ENCODE data around the gene ABTB1.
"Not testable (repeated sequence)": the region's sequence is repeated elsewhere in the genome, so short reads cannot be mapped to it uniquely, and the experiment has no call there.

Gene ABTB1

DNA sequence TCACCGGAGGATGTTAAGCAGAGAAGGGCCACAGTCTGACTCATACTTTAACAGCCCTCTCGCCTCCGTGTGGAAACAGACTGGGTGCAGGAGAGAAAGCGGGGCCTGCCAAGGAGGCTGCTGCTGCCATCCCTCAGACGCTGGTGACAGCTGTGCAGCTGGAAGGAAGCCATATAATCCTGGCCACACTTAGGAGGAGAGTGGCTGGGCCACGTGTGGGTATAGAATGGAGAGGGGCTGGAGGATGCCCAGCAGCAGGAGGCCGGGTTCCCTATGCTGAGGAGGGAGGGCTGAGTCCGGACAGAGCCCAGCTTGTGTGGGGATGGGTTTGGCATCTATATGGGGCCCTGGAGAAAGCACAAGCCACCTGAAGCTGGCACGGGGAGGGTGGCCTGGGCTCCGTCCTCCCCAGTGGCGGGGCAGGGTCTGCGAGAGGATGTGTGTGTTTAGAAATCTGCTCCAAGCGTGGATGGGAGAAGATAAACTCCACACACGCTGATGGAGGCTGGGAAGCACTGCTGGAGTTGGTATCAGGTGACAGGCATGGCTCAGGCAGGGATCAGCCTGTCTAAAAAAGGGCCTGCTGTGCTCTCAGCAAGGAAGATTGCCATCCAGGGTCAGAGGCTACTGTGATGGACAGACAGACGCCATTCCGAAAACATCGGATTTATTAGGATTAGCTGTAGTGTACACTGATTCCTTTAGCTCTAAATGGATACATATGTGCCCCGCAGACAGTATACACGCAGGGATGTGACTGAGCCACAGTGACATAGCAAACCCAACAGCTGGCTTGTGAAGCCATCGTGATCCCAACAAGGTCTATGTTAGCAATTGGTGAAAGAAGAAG lies 15.9 kb downstream of the ABTB1 start:
- DNase-seq (ENCODE audit: low read depth) = no peak

DNA sequence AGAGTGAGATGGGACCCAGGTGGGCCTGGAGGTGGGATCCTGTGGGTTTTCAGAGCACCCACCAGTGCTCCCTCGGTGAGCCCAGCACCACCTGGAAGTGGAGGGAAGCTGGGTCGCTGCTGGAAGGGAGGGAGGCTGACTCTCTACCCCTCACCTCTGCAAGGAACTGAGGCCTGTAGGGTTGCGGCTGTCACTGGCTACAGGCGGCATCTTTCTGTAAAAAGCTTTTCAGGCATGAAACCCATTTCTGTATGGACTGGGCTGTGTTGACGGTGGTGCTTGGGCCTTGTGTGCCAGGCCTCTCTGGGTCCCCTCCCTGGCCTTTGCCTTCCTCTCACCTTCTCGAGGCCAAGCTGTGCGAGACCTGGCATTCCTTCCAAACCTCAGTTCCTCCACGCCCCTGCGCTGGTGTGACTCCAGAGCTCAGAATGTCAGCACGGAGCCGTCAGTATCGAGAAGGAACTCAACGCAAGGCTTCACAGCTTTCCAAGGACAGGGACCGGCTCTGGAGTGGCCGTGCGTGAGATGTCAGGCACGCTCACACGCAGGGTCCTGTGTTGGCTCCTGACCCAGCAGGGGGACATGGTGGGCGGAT lies 16.6 kb downstream of the ABTB1 start:
- no peak for DNase-seq (ENCODE audit: low read depth)

DNA sequence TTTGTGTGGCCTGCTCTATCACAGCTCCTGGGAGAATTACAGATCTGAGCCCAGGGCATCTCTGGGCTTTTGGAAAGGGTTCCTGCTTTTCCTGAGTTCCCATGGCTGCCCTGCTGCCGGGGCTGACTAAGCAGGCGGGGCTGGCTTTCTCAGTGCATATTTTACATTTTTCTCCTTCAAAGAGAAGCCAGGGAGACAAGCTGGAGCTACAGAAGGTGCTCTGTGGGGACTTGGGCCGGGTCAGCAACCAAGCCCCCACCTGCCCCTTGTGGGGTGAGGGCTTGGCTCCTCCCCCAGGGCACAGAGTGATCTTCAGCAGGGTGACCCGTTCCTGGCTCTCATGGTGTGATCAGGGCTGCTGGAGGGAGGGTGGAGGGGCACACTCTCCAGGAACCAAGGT lies 17.4 kb downstream of the ABTB1 start:
- no peak for DNase-seq (ENCODE audit: low read depth)

DNA sequence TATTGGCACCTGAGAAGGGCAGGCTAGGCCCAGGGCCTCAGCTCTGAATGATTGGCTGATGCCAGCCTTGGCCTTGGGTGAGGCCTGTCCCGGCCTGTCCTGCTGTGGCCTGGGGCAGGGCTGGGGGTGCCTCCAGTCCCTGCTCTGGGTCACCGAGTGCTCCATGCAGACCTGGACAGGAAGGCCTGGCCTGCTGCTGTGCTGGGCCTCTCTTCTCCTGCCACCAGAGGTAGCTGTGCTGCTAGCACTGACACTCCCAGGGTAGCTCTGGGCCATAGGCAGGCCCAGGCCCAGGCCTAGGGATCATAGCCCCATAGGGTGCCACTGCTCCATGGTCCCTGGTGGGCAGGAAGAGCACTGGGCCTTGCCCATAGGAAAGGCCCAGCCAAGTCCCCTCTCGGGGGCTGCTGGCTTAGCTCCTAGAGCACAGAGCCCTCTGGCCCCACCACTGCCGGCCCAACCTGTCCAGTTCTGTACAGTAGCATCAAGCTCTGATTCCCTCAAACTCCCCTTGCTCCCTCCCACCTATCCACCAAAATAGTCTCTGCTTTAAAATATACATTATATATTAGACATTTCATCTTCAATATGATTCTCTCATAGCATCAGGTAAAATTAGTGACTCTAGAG lies 18.2 kb downstream of the ABTB1 start:
- DNase-seq (ENCODE audit: low read depth) = no peak

DNA sequence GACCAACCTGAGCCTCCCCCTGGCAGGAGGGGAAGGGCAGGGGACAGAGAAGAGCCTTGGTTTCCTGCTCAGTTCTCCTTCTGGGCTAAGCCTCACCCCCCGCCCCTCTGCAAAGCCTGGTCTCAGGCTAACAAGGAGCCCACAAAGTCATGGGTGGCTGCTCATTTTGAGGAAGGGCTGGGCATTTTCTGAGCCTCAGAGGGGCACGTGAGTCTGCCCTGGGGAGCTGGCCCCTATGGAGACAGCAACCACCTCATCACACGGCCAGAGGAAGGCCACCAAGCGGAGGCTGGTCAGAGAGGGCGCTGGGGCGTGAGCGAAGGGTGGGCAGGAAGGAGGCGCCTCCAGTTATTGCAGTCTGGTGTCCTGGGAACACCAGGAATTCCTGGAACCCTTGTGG lies 18.7 kb downstream of the ABTB1 start:
- no peak for DNase-seq (ENCODE audit: low read depth)

DNA sequence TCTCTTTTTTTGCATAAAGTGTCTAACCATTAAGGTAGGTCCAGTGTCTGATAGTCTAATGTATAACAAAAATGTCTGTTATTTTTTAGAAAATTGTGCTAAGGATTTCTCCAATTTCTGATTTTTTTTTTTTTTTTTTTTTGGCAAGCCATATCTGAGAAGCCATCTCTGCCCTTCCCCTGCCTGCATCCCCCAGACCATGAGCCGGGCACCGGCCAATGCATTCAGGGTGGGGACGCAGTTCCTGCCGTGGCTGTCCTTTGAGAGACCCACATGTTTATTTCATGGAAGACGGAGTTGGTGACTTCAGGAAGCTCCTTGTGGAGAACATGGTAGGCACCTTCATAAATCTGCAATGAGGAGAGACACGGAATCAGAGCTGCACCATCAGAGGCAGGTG lies 19.2 kb downstream of the ABTB1 start:
- DNase-seq (ENCODE audit: low read depth) = no peak

DNA sequence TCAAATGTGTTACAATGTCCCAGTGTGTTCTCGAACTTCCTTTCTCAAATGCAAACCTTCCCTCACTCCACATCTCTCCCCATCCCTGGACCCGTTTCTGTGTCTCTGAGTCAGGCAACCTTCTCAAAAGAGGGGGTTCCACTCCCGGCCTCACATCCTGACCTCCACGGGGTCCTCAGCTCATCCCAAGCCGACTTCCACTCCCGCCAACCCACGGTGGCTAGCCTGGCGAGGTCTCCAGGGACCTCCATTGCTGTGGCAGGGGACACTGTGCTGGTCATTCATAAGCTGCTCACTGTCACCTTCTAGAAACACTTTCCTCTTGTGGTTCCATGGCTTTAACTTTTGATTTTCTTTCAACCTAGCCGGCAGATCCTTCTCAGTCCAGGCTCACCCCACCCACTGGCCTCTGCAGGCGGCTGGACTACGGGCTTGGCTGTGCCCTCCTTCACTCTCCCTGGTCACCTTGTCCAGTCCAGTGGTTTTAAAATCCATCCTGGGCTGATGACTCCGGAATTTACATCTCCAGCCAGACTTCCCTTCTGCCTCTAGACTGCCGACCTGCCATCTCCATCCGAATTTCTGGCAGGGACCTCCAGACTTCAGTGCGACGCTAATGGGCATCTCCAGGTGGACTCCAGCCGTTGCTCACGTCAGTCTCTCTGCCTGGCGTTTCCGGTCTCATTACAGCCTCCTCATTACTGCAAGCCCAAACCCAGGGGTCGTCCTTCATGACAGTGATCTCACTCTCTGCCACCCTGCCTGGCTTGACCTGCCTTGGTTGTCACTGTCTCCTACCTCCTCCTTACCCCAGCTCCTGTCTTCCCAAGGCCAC lies 20.0 kb downstream of the ABTB1 start:
- no peak for DNase-seq (ENCODE audit: low read depth)

DNA sequence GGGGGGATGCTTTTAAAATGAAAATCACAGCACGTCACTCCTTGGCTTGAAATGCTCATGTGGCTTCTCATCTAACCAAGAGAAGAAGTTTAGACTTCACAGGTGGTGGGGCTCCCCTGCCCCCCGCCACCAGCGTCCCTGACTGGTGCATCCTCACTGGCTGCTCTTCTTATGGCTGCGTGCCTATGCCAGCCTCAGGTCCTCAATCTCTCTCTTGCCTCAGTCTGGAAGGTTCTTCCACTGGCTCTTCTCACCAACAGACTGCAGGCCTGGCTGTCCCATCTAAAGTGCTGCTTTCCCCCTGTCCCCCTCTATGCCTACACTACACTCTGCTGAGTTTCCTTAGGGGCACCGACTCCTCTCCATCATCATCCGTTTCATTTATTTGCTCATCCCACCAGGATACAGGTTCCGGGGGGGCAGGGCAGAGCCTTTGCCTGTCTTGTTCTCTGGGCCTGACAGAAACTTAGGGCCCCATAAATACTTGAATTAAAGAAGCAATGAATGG lies 20.6 kb downstream of the ABTB1 start:
- DNase-seq (ENCODE audit: low read depth) = no peak

DNA sequence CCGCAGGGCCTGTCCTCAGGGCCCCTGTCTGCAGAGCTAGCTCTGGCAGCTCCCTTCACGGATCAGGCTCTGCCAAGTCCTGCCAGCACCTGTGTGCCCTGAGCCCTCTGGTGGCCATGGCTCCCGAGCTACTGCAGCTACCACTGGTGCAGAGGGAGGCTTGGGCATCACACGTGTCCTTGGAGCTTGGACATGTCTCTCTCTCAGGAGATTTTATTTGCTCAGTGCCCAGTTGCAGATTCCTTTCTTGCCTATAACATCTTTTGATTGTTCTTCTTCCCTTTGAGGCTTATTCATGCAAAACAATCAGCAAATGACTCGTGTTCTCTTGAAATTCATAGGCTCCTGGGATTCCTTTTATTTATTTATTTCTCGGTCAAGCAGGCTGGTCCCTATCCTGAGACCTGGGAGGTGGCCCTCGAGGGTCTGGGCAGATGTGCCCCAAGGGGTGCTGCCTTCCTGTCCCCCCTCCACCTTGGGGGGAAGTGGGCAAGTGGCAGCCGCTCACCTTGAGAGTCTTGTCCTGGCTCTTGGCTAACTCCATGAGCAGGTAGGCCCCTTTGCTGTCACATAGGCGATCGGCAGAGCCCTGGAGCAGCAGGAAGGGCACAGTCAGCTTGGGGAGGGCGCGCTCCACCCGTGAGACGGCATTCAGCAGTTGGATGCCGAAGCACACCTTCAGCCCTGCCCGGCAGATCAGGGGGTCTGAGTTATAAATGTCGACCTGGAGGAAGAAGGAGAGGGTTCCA lies 21.9 kb downstream of the ABTB1 start:
- DNase-seq (ENCODE audit: low read depth) = no peak

DNA sequence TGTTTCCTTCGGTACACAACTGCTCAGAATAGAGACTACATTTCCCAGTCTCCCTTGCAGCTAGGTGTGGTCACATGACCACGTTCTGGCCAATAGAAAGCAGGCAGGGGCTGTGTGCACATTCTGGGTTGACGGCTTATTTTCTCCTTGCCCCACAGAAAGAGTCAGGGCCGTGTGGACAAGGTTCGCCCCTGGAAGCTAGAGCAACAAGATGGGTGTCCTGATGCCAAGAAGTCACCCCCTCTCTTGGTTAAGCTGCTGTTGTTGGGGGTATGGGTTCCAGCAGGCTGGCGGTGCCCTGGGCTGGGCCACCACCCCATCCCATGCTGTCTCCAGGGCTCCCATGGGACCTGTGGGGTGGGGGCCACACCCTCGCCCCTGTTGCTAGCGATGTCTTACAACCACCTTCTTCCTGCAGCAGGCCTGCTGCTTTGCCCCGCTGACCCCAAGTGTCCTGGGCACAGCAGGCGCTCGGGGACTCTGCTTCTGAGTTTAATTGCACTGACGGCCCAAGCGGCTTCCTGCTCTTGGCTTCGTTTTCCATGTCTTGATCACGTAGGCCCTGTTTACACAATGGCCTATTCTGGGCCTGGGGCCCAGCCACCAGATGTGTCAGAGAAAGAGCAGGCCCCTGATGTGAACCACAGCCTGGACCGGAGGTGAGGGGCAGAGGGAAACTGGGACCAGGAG lies 24.9 kb downstream of the ABTB1 start:
- no peak for DNase-seq (ENCODE audit: low read depth)

DNA sequence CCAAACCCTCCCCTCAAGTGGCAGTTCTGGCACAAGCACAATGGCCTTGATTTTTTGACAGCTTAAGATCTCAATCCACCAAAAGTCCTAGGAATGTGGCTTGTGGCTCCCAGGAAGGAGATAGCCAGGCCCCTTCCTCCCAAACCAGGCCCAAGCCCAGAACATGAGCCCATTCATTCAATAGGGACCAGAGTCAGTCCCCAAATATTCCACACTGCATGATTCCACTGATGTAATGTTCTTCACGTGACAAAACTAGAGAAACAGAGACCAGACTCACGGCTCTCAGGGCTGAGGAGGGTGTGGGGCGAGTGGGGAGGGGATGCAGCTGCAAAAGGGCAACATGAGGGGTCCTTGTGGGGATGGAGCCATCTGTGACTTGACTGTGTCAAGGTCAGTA lies 25.5 kb downstream of the ABTB1 start:
- no peak for DNase-seq (ENCODE audit: low read depth)

DNA sequence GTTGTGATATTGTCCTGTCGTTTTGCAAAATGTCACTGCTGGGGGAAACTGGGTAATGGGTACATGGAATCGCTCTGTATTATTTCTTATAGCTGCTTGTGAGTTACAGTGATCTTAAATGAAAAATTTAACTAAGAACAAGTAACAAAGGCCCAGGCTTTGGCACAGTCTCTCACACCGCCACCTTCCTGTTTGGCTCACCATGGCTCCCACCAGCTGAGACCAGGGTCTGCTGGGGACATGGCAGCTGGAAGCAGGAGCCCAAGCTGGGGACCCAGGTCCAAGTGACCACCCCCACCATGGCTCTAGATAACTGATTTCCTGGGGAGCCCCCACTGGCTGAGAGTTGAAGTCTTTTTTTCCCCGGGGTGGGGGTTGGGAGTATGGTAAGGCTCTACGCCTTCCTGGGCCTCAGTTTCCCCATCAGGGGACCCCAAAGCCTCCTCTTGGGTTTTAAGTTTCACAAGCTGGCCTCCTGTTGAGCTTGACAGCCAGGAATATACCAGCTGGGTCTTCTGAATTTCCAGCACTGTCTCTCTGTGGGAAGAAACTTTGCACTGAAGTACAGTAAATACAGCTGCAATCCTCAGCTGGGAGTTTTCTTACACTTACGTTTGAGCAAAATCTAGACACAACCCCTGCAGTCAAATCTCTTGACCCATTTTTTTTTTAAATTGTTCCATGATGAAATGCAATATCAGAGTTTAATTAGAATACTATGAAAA lies 26.1 kb downstream of the ABTB1 start:
- DNase-seq (ENCODE audit: low read depth) = no peak

DNA sequence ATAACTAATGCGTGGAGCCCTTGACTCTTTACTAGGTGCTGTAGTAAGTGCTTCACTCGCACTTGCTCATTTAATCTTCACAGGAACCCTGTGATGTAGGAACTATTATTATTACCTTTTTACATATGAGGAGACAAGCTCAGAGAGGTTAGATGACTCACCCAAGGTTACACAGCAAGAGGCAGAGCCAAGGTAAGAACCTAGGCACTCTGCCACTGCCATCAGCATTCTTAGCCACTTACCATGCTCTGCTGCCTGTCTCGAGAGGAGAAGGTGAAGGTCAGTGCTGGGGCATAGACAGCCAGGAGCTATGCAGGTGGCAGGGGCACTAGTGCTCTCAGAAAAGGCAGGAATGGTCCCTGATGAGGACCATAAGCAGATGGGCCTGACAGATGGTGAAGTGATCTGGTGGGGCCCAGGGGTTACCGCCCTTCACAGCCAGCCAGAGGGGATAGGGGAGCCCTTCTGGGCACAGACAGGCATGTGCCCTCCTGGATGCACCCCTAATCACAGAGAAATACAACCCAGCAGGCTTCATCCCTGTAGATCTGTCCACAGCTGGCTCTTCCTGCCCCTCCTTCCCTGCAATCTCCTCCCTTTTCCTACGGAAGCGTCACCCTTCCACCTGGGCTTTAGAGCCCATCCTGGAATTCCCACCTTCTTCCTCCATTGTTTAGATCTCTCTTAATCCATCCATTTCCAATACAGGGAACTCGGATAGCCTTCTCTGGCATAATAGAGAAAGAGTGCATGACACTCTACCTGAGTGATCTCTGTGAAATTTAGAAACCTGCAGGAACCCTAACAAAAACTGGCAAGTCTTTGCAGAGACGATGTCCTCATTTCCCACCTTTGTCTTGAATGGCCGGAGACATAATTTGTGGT lies 26.9 kb downstream of the ABTB1 start:
- no peak for DNase-seq (ENCODE audit: low read depth)

DNA sequence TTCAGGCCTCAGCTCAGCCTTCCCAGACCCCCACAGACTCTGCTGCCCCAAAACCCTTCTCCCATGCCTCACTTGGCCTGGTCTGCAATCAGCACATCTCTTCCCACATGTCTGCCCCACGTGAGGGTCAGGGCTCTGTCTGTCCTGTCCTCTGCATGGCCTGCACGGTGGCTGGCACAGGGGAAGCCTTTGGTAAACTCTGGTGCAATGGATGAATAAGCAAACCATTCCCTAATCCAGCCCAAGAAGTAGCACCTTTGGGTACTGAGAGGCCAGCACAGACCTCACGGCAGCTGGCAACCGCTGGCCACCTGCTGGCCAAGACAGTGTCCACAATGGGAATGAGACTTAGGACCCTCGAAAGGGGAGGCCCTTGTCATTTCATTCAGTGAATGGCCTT lies 27.7 kb downstream of the ABTB1 start:
- DNase-seq (ENCODE audit: low read depth) = no peak

DNA sequence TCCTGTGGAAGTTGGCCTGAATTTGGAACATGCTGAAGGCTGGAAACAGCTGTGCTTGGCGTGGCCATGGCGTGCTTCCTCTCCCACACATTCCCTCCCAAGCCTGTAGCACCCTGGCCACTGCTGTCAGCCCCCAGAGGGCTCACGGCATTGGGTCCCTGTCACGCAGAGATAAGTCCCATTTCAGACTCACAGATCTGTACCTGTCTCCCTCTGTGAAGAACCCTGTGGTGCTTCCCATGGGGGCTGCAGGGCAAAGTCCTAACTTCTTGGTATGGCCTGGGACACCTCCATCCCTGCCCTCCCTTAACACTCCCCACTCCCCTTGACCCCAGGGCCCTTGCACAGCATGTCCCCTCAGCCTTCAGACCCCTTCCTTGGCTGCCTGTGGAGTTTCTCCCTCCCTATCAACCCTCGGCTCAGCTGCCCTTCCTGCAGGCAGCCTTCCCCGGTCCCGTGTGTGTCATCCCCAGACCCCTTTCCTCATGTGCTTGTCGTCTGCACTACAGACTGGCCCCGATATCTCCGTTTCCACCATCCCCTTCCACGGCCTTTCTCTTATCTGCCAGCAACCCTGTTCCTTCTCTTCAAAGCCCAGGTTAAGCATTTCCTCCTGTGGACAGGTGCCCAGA lies 28.6 kb downstream of the ABTB1 start:
- no peak for DNase-seq (ENCODE audit: low read depth)

DNA sequence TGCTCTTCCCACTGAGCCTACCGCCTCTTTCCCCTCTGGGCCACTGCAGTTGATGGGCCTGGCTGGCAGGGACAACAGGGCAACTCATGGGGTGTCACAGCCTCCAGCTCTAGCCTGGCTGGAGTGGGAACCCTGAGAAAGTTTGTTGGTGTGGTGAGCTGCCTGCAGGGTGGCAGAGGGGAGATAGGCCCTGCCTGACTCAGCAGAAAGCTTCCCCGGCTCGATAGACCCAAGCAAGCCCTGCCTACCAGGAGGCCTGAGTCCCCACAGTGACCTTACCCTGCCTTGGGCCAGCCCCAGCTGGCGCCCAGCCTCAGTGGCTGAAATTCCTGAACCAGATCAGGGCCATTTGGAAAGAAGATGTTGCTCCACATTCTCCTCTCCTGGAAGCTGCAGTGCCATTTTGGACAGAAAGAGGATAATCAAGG lies 29.4 kb downstream of the ABTB1 start:
- no peak for DNase-seq (ENCODE audit: low read depth)

DNA sequence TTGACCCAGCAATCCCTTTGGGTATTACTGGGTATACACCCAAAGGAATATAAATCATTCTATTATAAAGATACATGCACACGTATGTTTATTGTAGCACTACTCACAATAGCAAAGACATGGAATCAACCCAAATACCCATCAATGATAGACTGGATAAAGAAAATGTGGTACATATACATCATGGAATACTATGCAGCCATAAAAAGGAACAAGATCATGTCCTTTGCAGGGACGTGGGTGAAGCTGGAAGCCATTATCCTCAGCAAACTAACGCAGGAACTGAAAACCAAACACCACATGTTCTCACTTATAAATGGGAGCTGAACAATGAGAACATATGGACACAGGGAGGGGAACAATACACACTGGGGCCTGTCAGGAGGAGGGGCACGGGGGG lies 32.1 kb downstream of the ABTB1 start:
- not testable (repeated sequence) for DNase-seq (ENCODE audit: low read depth)

DNA sequence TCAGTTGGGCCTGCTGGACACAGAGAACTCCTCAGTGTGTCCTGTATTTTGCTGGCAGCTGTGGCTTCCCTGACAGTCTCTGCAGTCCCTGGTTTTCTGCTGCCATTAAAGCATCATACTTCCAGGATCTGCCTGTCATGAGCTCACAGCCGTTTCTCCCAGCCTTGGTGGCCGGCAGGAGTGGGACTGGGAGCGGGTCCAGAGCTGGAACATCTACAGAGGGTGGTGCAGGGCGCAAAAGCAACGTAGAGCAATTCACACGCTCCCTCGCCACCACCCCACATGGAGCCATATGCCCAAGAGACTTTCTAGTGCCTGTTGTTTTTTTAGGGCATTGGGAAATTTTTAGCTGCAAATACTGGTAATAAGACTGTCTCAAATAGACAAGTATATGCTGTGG lies 33.6 kb downstream of the ABTB1 start:
- no peak for DNase-seq (ENCODE audit: low read depth)
